KMS-11 (cell line): Measurements from ENCODE around the gene PPP1R15A.
"Not testable (repeated sequence)": the region's sequence is repeated elsewhere in the genome, so short reads cannot be mapped to it uniquely, and the experiment has no call there.

Source experiments
- H2AFZ ChIP-seq: fragments of 200-600 bp; sonication (generic); 2 replicates; pipeline ENCODE4 v1.6.1; 2016; ENCODE audit warnings: antibody characterized with exemption, mixed run types, low read depth
- H3K27ac ChIP-seq: fragments of 200-600 bp; sonication (generic); 2 replicates; pipeline ENCODE4 v1.6.1; 2016; ENCODE audit warnings: mild to moderate bottlenecking, mixed run types
- H3K27me3 ChIP-seq: fragments of 200-600 bp; sonication (generic); 2 replicates; pipeline ENCODE4 v1.6.1; 2017; ENCODE audit warnings: mild to moderate bottlenecking, low read depth, mixed run types, moderate library complexity; ENCODE audit not compliant: insufficient read depth
- H3K36me3 ChIP-seq: fragments of 200-600 bp; sonication (generic); 2 replicates; pipeline ENCODE4 v1.6.1; 2017; ENCODE audit warnings: mild to moderate bottlenecking, mixed run types; ENCODE audit not compliant: insufficient read depth
- H3K4me1 ChIP-seq: fragments of 200-600 bp; sonication (generic); 2 replicates; pipeline ENCODE4 v1.6.1; 2016; ENCODE audit warnings: mild to moderate bottlenecking, low read depth, mixed run types; ENCODE audit not compliant: poor library complexity, severe bottlenecking
- H3K4me2 ChIP-seq: fragments of 200-600 bp; sonication (generic); 2 replicates; pipeline ENCODE4 v1.7.0; 2016; ENCODE audit warnings: mild to moderate bottlenecking, mixed run types
- H3K4me3 ChIP-seq: fragments of 200-600 bp; sonication (generic); IDR thresholded peaks from 2 replicates; pipeline ENCODE4 v1.6.1; 2017; ENCODE audit warnings: low read depth, low read length, mixed read lengths; ENCODE audit not compliant: insufficient read depth
- H3K79me2 ChIP-seq: fragments of 200-600 bp; sonication (generic); 2 replicates; pipeline ENCODE4 v1.6.1; 2016; ENCODE audit warnings: low read depth, mixed run types; ENCODE audit not compliant: insufficient read depth
- H3K9ac ChIP-seq: fragments of 200-600 bp; sonication (generic); 2 replicates; pipeline ENCODE4 v1.6.1; 2016; ENCODE audit warnings: mild to moderate bottlenecking, mixed run types
- H4K20me1 ChIP-seq: fragments of 200-600 bp; sonication (generic); 2 replicates; pipeline ENCODE4 v1.6.1; 2016; ENCODE audit warnings: mild to moderate bottlenecking, mixed run types; ENCODE audit not compliant: insufficient read depth
- CTCF ChIP-seq: fragments of 200-600 bp; sonication (generic); conservative IDR thresholded peaks from 2 replicates; pipeline ENCODE4 v1.6.1; 2017; ENCODE audit warnings: low read depth, mild to moderate bottlenecking, antibody characterized with exemption, low read length, moderate library complexity, mixed read lengths

PPP1R15A gene

GRCh38 chr19:48905664-48906063, 33.4 kb downstream of the PPP1R15A start:
- no peaks in the 10 kb centered on the region for H3K27me3 ChIP-seq
- no peaks in the 10 kb centered on the region for H3K36me3 ChIP-seq
- H3K9ac ChIP-seq, result no peak overlapping the region
- no peaks in the 10 kb centered on the region for H4K20me1 ChIP-seq
- no peak overlapping the region for H3K27ac ChIP-seq
- no peak overlapping the region for H2AFZ ChIP-seq
- no peak for TF ChIP-seq CTCF
- no peak overlapping the region for H3K4me3 ChIP-seq
- H3K4me2 ChIP-seq, result no peak overlapping the region
- H3K79me2 ChIP-seq, result no peaks in the 10 kb centered on the region
- H3K4me1 ChIP-seq, result peaks cover 4% of the 10 kb centered on the region

- no peak overlapping the region for H3K4me2 ChIP-seq
- H3K9ac ChIP-seq, result no peak overlapping the region
- H3K4me3 ChIP-seq, result no peak overlapping the region
- no peak overlapping the region for H3K27ac ChIP-seq
- no peaks in the 10 kb centered on the region for H3K79me2 ChIP-seq
- H3K4me1 ChIP-seq, result no peaks in the 10 kb centered on the region
- H4K20me1 ChIP-seq, result no peaks in the 10 kb centered on the region
- H3K27me3 ChIP-seq, result no peaks in the 10 kb centered on the region
- TF ChIP-seq CTCF, result no peak
- H2AFZ ChIP-seq, result no peak overlapping the region
- H3K36me3 ChIP-seq, result no peaks in the 10 kb centered on the region
These were observed 34.1 kb downstream of the PPP1R15A start for GRCh38 chr19:48906324-48906723.

GRCh38 chr19:48907671-48908070, 35.5 kb downstream of the PPP1R15A start:
- no peaks in the 10 kb centered on the region for H3K27me3 ChIP-seq
- no peak overlapping the region for H3K9ac ChIP-seq
- no peak overlapping the region for H3K27ac ChIP-seq
- H3K4me3 ChIP-seq, result no peak overlapping the region
- no peak overlapping the region for H3K4me2 ChIP-seq
- no peak overlapping the region for H2AFZ ChIP-seq
- no peak for TF ChIP-seq CTCF
- no peaks in the 10 kb centered on the region for H3K79me2 ChIP-seq
- H3K4me1 ChIP-seq, result no peaks in the 10 kb centered on the region
- H4K20me1 ChIP-seq, result no peaks in the 10 kb centered on the region
- H3K36me3 ChIP-seq, result no peaks in the 10 kb centered on the region

GRCh38 chr19:48909424-48910077, 37.3 kb downstream of the PPP1R15A start:
- H3K36me3 ChIP-seq, H3K27me3 ChIP-seq, H2AFZ ChIP-seq, H3K4me1 ChIP-seq, H3K79me2 ChIP-seq, H3K4me2 ChIP-seq, H3K27ac ChIP-seq, H3K9ac ChIP-seq, H3K4me3 ChIP-seq, H4K20me1 ChIP-seq: not testable (repeated sequence)

- H3K79me2 ChIP-seq, result no peaks in the 10 kb centered on the region
- no peak overlapping the region for H3K9ac ChIP-seq
- H3K4me2 ChIP-seq, result no peak overlapping the region
- H4K20me1 ChIP-seq, result no peaks in the 10 kb centered on the region
- H2AFZ ChIP-seq, result no peak overlapping the region
- no peak overlapping the region for H3K27ac ChIP-seq
- no peak overlapping the region for H3K4me3 ChIP-seq
- no peaks in the 10 kb centered on the region for H3K4me1 ChIP-seq
- no peak for TF ChIP-seq CTCF
- H3K36me3 ChIP-seq, result no peaks in the 10 kb centered on the region
- no peaks in the 10 kb centered on the region for H3K27me3 ChIP-seq
These were observed 38.6 kb downstream of the PPP1R15A start for GRCh38 chr19:48910803-48911202.
